IPS-20b (cell line): ENCODE measurements around the gene CIAO2B.
"Not testable (repeated sequence)": the region's sequence is repeated elsewhere in the genome, so short reads cannot be mapped to it uniquely, and the experiment has no call there.

ENCODE experiments used
- H3K27ac ChIP-seq: one replicate; pipeline ENCODE4 v1.5.1; 2013; ENCODE audit warnings: low read length
- H3K27me3 ChIP-seq: 2 replicates; pipeline ENCODE4 v1.6.1; 2013; ENCODE audit warnings: mild to moderate bottlenecking, low read length, inconsistent platforms; ENCODE audit not compliant: insufficient read depth
- H3K36me3 ChIP-seq: 2 replicates; pipeline ENCODE4 v1.6.1; 2013; ENCODE audit warnings: low read depth, mild to moderate bottlenecking, inconsistent platforms, low read length, moderate library complexity; ENCODE audit not compliant: insufficient read depth
- H3K4me1 ChIP-seq: 2 replicates; pipeline ENCODE4 v1.6.1; 2013; ENCODE audit warnings: mild to moderate bottlenecking, control low read depth, inconsistent platforms, low read length, moderate library complexity; ENCODE audit not compliant: insufficient read depth
- H3K4me3 ChIP-seq: 2 replicates; pipeline ENCODE4 v1.5.1; 2013; ENCODE audit warnings: mild to moderate bottlenecking, low read length, inconsistent platforms
- H3K9ac ChIP-seq: 2 replicates; pipeline ENCODE4 v1.6.1; 2013; ENCODE audit warnings: low read depth, mild to moderate bottlenecking, inconsistent platforms, low read length, moderate library complexity
- H3K9me3 ChIP-seq: 2 replicates; pipeline ENCODE4 v1.6.1; 2013; ENCODE audit warnings: mild to moderate bottlenecking, low read depth, low read length, inconsistent platforms; ENCODE audit not compliant: insufficient read depth

The CIAO2B gene

GRCh38 chr16:66934138-66934838, at the start of gene CIAO2B:
Gene CIAO2B, minus strand, starts transcription at chr16:66934402. Its CDS starts 38 bp downstream, at chr16:66934364.
- peak within 1 kb of the TSS; percentile 93 for H3K4me3 ChIP-seq
- peaks cover 17% of the 10 kb centered on the region for H3K27me3 ChIP-seq
- peak within 1 kb of the TSS; percentile 84; the same call in 1 of the 2 replicates for H3K9ac ChIP-seq
- H3K27ac ChIP-seq = no peak within 1 kb of the TSS
- peaks cover 4% of the 10 kb centered on the region; the same call in 1 of the 2 replicates for H3K4me1 ChIP-seq
- H3K9me3 ChIP-seq = no peaks in the 10 kb centered on the region
- H3K36me3 ChIP-seq = no peaks in the 10 kb centered on the region

- no peak overlapping the region for H3K4me3 ChIP-seq
- peaks cover 4% of the 10 kb centered on the region; the same call in 1 of the 2 replicates for H3K27me3 ChIP-seq
- H3K36me3 ChIP-seq = no peaks in the 10 kb centered on the region
- H3K4me1 ChIP-seq = no peaks in the 10 kb centered on the region
- H3K27ac ChIP-seq = no peak overlapping the region
- H3K9me3 ChIP-seq = no peaks in the 10 kb centered on the region
- H3K9ac ChIP-seq = no peak overlapping the region
These were observed 48.8 kb upstream of the CIAO2B start for GRCh38 chr16:66983033-66983432.

- no peaks in the 10 kb centered on the region for H3K9me3 ChIP-seq
- peaks cover 7% of the 10 kb centered on the region; the same call in 1 of the 2 replicates for H3K27me3 ChIP-seq
- H3K4me1 ChIP-seq = no peaks in the 10 kb centered on the region
- no peak overlapping the region for H3K4me3 ChIP-seq
- H3K9ac ChIP-seq = no peak overlapping the region
- H3K27ac ChIP-seq = no peak overlapping the region
- no peaks in the 10 kb centered on the region for H3K36me3 ChIP-seq
These were observed 45.0 kb upstream of the CIAO2B start for GRCh38 chr16:66979011-66979717.

GRCh38 chr16:66977341-66978113, 43.3 kb upstream of the CIAO2B start:
- Histone ChIP-seq H3K9me3 (no peaks in the 10 kb centered on the region), H3K27me3 (peaks cover 7% of the 10 kb centered on the region; the same call in 1 of the 2 replicates), H3K9ac (no peak overlapping the region), H3K36me3 (no peaks in the 10 kb centered on the region), H3K4me3 (no peak overlapping the region), H3K27ac (no peak overlapping the region), H3K4me1 (no peaks in the 10 kb centered on the region)

GRCh38 chr16:66976746-66977145, 42.5 kb upstream of the CIAO2B start:
- Histone ChIP-seq H3K9ac (no peak overlapping the region), H3K36me3 (no peaks in the 10 kb centered on the region), H3K27me3 (peaks cover 7% of the 10 kb centered on the region; the same call in 1 of the 2 replicates), H3K27ac (no peak overlapping the region), H3K4me3 (no peak overlapping the region), H3K4me1 (no peaks in the 10 kb centered on the region), H3K9me3 (no peaks in the 10 kb centered on the region)

GRCh38 chr16:66975302-66975893, 41.2 kb upstream of the CIAO2B start:
- H3K27ac ChIP-seq = no peak overlapping the region

GRCh38 chr16:66974932-66975246, 40.7 kb upstream of the CIAO2B start:
- H3K4me1 ChIP-seq, H3K9me3 ChIP-seq, H3K4me3 ChIP-seq, H3K27me3 ChIP-seq, H3K9ac ChIP-seq, H3K36me3 ChIP-seq, H3K27ac ChIP-seq: not testable (repeated sequence)

More at GRCh38 chr16:66975302-66975893, 41.2 kb upstream of the CIAO2B start:
- H3K9ac ChIP-seq = no peak overlapping the region
- no peaks in the 10 kb centered on the region for H3K36me3 ChIP-seq
- H3K4me3 ChIP-seq = no peak overlapping the region
- peaks cover 7% of the 10 kb centered on the region for H3K27me3 ChIP-seq
- no peaks in the 10 kb centered on the region for H3K9me3 ChIP-seq
- no peaks in the 10 kb centered on the region for H3K4me1 ChIP-seq

GRCh38 chr16:66974156-66974931, 40.1 kb upstream of the CIAO2B start:
- H3K36me3 ChIP-seq, H3K9ac ChIP-seq, H3K9me3 ChIP-seq, H3K4me1 ChIP-seq, H3K27ac ChIP-seq, H3K27me3 ChIP-seq, H3K4me3 ChIP-seq: not testable (repeated sequence)

GRCh38 chr16:66973716-66974115, 39.5 kb upstream of the CIAO2B start:
- Histone ChIP-seq H3K36me3 (no peaks in the 10 kb centered on the region), H3K27me3 (peaks cover 7% of the 10 kb centered on the region), H3K9ac (no peak overlapping the region), H3K9me3 (no peaks in the 10 kb centered on the region), H3K4me1 (no peaks in the 10 kb centered on the region), H3K4me3 (no peak overlapping the region), H3K27ac (no peak overlapping the region)

GRCh38 chr16:66972983-66973382, 38.8 kb upstream of the CIAO2B start:
- peaks cover 2% of the 10 kb centered on the region for H3K27me3 ChIP-seq
- no peak overlapping the region for H3K4me3 ChIP-seq
- H3K9me3 ChIP-seq = no peaks in the 10 kb centered on the region
- no peaks in the 10 kb centered on the region for H3K4me1 ChIP-seq
- no peak overlapping the region for H3K27ac ChIP-seq
- no peaks in the 10 kb centered on the region for H3K36me3 ChIP-seq
- H3K9ac ChIP-seq = no peak overlapping the region
